T-helper 1 cell treated with Interleukin-12 subunit alpha and Interleukin-12 subunit beta and Interleukin-4 antibody, amounts not matched to agents 30 μg/mL and 1 μg/mL, for 36 hours (primary cell): Measurements from ENCODE around the gene IYD.

Experiments
- H3K27ac Mint-ChIP-seq: one replicate; pipeline ENCODE4 v1.8.0; 2021; ENCODE audit warnings: mild to moderate bottlenecking, mixed read lengths
- H3K27me3 Mint-ChIP-seq: one replicate; pipeline ENCODE4 v1.8.0; 2021; ENCODE audit warnings: low read depth, mixed read lengths
- H3K36me3 Mint-ChIP-seq: one replicate; pipeline ENCODE4 v1.8.0; 2021; ENCODE audit warnings: low read depth, mixed read lengths
- H3K4me1 Mint-ChIP-seq: one replicate; pipeline ENCODE4 v1.8.0; 2021; ENCODE audit warnings: low read depth, mixed read lengths
- H3K4me3 Mint-ChIP-seq: one replicate; pipeline ENCODE4 v1.8.0; 2021; ENCODE audit warnings: mild to moderate bottlenecking, moderate library complexity, mixed read lengths
- H3K9me3 Mint-ChIP-seq: one replicate; pipeline ENCODE4 v1.8.0; 2021; ENCODE audit warnings: mixed read lengths

IYD gene

DNA sequence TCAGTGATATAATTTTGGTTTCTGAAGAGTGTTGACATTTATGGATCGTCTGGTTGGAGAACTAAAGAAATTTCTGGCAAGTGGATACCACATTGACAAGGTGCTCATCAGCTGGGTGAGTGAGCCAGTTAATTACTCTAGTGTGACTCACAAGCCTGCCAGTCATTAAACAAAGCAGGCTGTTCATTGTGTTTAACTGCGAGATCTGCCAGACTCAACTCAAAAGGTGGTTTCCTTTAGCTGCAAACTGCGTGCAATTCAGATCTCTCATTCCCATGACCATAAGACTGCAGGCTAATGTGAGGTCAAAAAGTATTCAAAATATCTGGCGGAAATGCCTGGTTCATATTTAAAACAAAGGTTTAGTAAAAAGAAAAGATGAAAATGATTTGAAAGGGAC is 32.5 kb upstream of the IYD start:
- Mint-ChIP-seq H3K9me3 (no peaks in the 10 kb centered on the region), H3K4me3 (no peak overlapping the region), H3K36me3 (no peaks in the 10 kb centered on the region), H3K4me1 (no peaks in the 10 kb centered on the region), H3K27me3 (peaks cover 11% of the 10 kb centered on the region), H3K27ac (no peak overlapping the region)

DNA sequence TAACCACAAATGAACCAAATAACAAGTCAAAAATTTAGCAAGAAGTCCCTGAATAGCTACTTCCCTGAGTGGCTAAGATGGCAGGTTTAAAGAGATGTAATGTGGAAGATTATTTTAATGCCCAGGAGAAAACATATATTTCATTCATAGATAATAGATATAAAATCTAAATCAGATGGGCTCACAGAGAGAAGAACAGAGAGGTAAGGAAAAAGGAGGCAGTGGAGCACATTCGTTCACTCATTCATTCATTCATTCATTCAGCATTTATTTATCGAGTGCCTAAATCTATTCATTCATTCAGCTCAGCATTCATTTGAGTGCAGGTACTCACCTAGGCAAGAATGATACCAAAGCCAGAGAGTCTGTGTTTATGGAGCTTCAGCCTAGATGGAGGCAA is 32.1 kb upstream of the IYD start:
- Mint-ChIP-seq H3K27me3 (peaks cover 11% of the 10 kb centered on the region), H3K4me3 (no peak overlapping the region), H3K36me3 (no peaks in the 10 kb centered on the region), H3K9me3 (no peaks in the 10 kb centered on the region), H3K27ac (no peak overlapping the region), H3K4me1 (no peaks in the 10 kb centered on the region)

DNA sequence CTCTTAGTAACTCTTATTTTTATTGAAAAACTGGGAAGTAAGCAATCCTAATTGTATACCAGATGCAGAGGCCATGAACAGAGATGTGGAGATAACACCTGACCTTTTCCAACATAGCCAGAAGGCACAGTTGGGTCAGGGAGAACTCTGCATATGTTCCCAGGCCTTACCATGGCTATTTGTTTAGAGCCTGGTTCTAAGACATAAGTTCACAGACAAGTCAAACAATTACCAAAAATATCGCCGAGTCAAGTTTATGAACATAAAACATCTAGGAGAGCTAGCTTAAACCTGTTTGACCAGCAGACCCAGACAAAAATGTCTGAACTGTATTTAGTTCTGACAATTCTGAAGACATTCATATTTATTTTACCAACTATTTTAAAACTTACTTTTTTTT is 26.7 kb upstream of the IYD start:
- no peak overlapping the region for H3K27ac Mint-ChIP-seq
- H3K9me3 Mint-ChIP-seq = no peaks in the 10 kb centered on the region
- peaks cover 6% of the 10 kb centered on the region for H3K27me3 Mint-ChIP-seq
- H3K4me3 Mint-ChIP-seq = no peak overlapping the region
- H3K36me3 Mint-ChIP-seq = no peaks in the 10 kb centered on the region
- H3K4me1 Mint-ChIP-seq = no peaks in the 10 kb centered on the region

DNA sequence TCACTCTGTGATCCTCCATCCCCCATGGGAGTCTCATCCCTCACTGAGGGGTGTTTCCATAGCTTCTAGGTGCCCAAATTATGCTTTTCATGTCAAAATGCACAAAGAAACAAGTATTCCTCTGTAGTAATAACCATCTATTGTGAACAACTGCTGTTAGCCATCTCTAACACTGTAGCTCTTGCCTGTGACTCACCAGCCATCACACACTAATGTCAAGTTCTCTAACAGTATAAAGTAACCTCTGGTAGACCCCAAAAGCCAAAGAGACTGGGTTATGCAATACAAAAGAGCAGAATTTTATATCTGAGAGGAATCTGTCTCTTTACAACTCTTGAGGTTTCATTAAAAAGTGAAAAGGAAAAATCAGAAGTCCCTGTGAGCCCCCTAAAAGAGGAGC is 25.4 kb upstream of the IYD start:
- H3K4me1 Mint-ChIP-seq = no peaks in the 10 kb centered on the region
- no peak overlapping the region for H3K27ac Mint-ChIP-seq
- no peaks in the 10 kb centered on the region for H3K9me3 Mint-ChIP-seq
- no peaks in the 10 kb centered on the region for H3K36me3 Mint-ChIP-seq
- no peak overlapping the region for H3K4me3 Mint-ChIP-seq
- peaks cover 6% of the 10 kb centered on the region for H3K27me3 Mint-ChIP-seq

GRCh38 chr6:150345781-150346180 is 23.0 kb upstream of the IYD start:
- H3K27me3 Mint-ChIP-seq = peaks cover 2% of the 10 kb centered on the region
- H3K4me3 Mint-ChIP-seq = no peak overlapping the region
- no peaks in the 10 kb centered on the region for H3K9me3 Mint-ChIP-seq
- no peaks in the 10 kb centered on the region for H3K4me1 Mint-ChIP-seq
- no peaks in the 10 kb centered on the region for H3K36me3 Mint-ChIP-seq
- no peak overlapping the region for H3K27ac Mint-ChIP-seq

- Mint-ChIP-seq H3K9me3 (no peaks in the 10 kb centered on the region), H3K4me1 (no peaks in the 10 kb centered on the region), H3K27ac (no peak overlapping the region), H3K4me3 (no peak overlapping the region), H3K36me3 (no peaks in the 10 kb centered on the region), H3K27me3 (no peaks in the 10 kb centered on the region)
Observed at GRCh38 chr6:150346346-150346745, 22.5 kb upstream of the IYD start.

GRCh38 chr6:150347845-150348244 is 21.0 kb upstream of the IYD start:
- Mint-ChIP-seq H3K4me1 (no peaks in the 10 kb centered on the region), H3K9me3 (no peaks in the 10 kb centered on the region), H3K27me3 (peaks cover 3% of the 10 kb centered on the region), H3K36me3 (no peaks in the 10 kb centered on the region), H3K4me3 (no peak overlapping the region), H3K27ac (no peak overlapping the region)

DNA sequence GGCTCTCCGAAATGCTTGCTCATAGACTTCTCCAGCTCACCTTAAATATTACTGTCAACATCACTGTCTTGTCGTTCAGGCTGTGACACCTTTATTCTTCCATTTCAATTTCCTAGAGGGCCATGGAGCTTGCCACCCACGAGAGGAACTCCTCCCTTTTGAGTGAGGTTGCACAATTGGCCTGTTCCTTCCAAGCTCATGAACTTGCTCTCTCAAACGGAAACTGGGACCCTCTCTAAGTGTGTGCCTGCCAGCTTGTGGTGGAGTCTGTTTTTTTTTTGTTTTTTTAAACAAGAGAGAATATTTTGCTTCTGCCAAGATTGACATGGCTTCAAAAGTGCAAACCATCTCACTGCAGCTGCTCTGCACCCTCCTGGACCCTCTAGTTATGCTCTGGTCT is 19.3 kb upstream of the IYD start:
- Mint-ChIP-seq H3K4me3 (no peak overlapping the region), H3K36me3 (no peaks in the 10 kb centered on the region), H3K27ac (no peak overlapping the region), H3K9me3 (no peaks in the 10 kb centered on the region), H3K4me1 (no peaks in the 10 kb centered on the region), H3K27me3 (peaks cover 8% of the 10 kb centered on the region)

GRCh38 chr6:150352321-150353296 is 16.2 kb upstream of the IYD start:
- H3K4me3 Mint-ChIP-seq = no peak overlapping the region
- H3K9me3 Mint-ChIP-seq = no peaks in the 10 kb centered on the region
- H3K27me3 Mint-ChIP-seq = peaks cover 16% of the 10 kb centered on the region
- H3K36me3 Mint-ChIP-seq = no peaks in the 10 kb centered on the region
- H3K4me1 Mint-ChIP-seq = no peaks in the 10 kb centered on the region
- H3K27ac Mint-ChIP-seq = no peak overlapping the region

GRCh38 chr6:150353445-150353844 is 15.4 kb upstream of the IYD start:
- no peaks in the 10 kb centered on the region for H3K36me3 Mint-ChIP-seq
- no peaks in the 10 kb centered on the region for H3K4me1 Mint-ChIP-seq
- peaks cover 16% of the 10 kb centered on the region for H3K27me3 Mint-ChIP-seq
- H3K9me3 Mint-ChIP-seq = no peaks in the 10 kb centered on the region
- no peak overlapping the region for H3K27ac Mint-ChIP-seq
- no peak overlapping the region for H3K4me3 Mint-ChIP-seq

- Mint-ChIP-seq H3K9me3 (no peaks in the 10 kb centered on the region), H3K4me1 (no peaks in the 10 kb centered on the region), H3K36me3 (no peaks in the 10 kb centered on the region), H3K27me3 (peaks cover 16% of the 10 kb centered on the region), H3K27ac (no peak overlapping the region), H3K4me3 (no peak overlapping the region)
Observed at GRCh38 chr6:150354754-150355571, 13.8 kb upstream of the IYD start.

DNA sequence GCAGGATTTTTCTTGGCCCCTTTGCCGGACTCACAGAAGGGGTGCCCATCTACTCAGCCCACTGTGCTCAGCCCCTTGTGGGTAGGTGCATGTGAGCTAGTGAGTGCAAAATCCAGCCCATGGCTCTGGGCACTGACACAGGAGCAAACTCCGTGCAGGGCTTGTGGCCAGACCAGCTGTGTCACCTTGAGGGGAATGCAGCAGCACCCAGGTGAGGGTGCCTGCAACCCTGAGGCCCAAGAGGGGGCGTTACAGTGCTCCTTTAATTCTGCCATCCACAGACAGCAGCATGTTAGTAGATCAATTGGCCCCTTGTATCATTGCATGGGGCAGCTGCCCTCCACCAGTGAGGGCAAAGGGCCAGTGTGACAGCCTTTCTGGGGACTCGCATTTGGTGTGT is 12.9 kb upstream of the IYD start:
- Mint-ChIP-seq H3K36me3 (no peaks in the 10 kb centered on the region), H3K4me3 (no peak overlapping the region), H3K4me1 (no peaks in the 10 kb centered on the region), H3K27me3 (peaks cover 16% of the 10 kb centered on the region), H3K27ac (no peak overlapping the region), H3K9me3 (no peaks in the 10 kb centered on the region)

DNA sequence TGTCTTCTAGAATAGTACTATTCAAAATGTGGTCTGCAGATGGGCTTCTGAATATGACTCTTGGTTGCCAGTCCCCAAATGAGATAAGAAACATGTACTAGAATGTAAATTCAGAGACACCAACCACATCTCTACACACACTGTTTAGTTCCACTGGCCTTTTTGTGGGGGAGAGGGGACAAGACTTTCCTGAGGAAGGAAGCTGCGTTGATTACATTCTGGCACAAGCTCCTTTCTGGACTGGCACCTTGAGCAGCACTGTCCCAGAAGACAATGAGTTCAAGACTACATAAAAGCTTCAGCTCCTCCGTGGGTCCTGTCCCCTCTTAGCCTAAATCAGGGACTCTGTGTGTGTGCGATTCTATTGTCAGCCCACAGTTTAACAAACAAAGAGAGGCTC is 6.9 kb upstream of the IYD start:
- no peaks in the 10 kb centered on the region for H3K36me3 Mint-ChIP-seq
- H3K27me3 Mint-ChIP-seq = peaks cover 3% of the 10 kb centered on the region
- H3K27ac Mint-ChIP-seq = no peak overlapping the region
- H3K4me1 Mint-ChIP-seq = no peaks in the 10 kb centered on the region
- H3K4me3 Mint-ChIP-seq = no peak overlapping the region
- H3K9me3 Mint-ChIP-seq = no peaks in the 10 kb centered on the region

DNA sequence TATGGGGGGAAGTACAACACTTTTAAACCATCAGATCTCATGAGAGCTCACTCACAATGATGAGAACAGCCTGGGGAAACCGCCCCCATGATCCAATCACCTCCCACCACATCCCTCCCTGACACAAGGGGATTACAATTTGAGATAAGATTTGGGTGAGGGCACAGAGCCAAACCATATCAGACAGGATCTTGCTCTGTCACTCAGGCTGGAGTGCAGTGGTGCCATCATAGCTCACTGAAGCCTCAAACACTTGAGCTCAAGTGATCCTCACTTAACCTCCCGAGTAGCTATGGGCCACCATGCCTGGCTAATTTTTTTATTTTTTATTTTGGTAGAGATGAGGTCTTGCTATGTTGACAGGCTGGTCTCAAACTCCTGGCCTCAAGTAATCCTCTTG is 5.1 kb upstream of the IYD start:
- no peak overlapping the region for H3K4me3 Mint-ChIP-seq
- no peaks in the 10 kb centered on the region for H3K4me1 Mint-ChIP-seq
- no peaks in the 10 kb centered on the region for H3K36me3 Mint-ChIP-seq
- H3K9me3 Mint-ChIP-seq = no peaks in the 10 kb centered on the region
- no peak overlapping the region for H3K27ac Mint-ChIP-seq
- H3K27me3 Mint-ChIP-seq = no peaks in the 10 kb centered on the region
